PC-3 (cell line): ENCODE data around the gene PPP2R3A. TPM values are rescaled to one million over a fixed set of nuclear protein-coding genes. Genes with fewer than 3 reads are reported as not detected.

Experiments used
- total RNA-seq: library from RNA; depleted of rRNA; stranded (reverse); fragments of >200 nt; gene quantifications from 2 replicates; pipeline ENCODE4 v1.2.3, GENCODE V29; 2014; rRNA removed

The PPP2R3A gene
- total RNA-seq, 1 experiment from 2014 or later, result 12.3 TPM

Other genes with a start within 250 kb of the PPP2R3A start
- 7.9 and 22.2 TPM in 2 replicates for gene MSL2, start 230.6 kb downstream of the PPP2R3A start, total RNA-seq